Upper lobe of left lung (tissue), 4 donors: Measurements from ENCODE around the gene CHST6.

Source experiments
- POLR2A ChIP-seq, 4 donors: fragments of 450-650 bp; IDR thresholded peaks; one replicate each; pipeline ENCODE4 v1.5.1; 2016 to 2017; ENCODE audit warnings: antibody characterized with exemption in 4 of 4, mild to moderate bottlenecking in 2 of 4
- POLR2AphosphoS5 ChIP-seq, 2 donors: sonication (generic); formaldehyde crosslinking; IDR thresholded peaks; one replicate each; pipeline ENCODE4 v1.5.1; 2017; ENCODE audit warnings: antibody characterized with exemption in 2 of 2
- TF ChIP-seq, protein P1 (sequence below), 6 experiments: fragments of 450-650 bp in 4 of 6; fragments of 200-600 bp in 2 of 6; sonication (generic) in 2 of 6; IDR thresholded peaks; one replicate each; pipeline ENCODE4 v1.5.1; 2016 to 2019; ENCODE audit warnings: antibody characterized with exemption in 6 of 6

DNA sequence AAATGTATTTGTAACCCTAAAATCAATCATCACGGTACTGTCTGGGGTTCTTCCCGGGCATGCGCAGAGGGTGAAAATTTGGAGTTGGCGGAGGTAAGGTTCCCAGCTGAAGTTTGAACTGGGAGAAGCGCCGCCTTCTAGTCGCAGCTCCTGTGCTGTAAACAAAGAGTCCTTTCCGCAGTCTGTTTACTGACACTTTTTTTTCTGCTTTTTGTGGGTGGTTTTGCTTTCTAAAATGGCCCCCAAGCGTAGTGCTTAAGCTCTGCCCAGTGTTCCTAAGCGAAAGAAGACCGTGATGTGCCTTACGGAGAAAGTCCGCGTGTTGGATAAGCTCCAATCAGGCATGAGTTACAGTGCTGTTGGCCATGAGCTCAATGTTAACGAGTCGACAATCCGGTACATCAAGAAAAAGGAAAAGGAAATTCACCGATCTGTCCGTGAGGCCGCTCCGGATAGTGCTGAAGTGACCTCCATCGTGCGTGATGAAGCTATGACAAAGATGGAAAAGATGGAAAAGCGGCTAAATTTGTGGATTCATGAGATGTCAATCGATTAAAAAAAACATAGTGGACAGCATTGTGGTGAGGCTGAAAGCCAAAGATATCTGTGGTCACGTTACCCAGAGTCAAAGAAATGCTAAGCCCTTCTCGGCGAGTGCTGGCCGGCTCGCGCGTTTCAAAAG is 61.4 kb downstream of the CHST6 start:
- TF ChIP-seq POLR2A (IDR thresholded peaks at IDR 0.05) (peak in 2 of 4 donors; percentile 11 to 53), POLR2AphosphoS5 (IDR thresholded peaks at IDR 0.05) (peak; percentile 45 to 52)
- TF ChIP-seq, protein P1, sequence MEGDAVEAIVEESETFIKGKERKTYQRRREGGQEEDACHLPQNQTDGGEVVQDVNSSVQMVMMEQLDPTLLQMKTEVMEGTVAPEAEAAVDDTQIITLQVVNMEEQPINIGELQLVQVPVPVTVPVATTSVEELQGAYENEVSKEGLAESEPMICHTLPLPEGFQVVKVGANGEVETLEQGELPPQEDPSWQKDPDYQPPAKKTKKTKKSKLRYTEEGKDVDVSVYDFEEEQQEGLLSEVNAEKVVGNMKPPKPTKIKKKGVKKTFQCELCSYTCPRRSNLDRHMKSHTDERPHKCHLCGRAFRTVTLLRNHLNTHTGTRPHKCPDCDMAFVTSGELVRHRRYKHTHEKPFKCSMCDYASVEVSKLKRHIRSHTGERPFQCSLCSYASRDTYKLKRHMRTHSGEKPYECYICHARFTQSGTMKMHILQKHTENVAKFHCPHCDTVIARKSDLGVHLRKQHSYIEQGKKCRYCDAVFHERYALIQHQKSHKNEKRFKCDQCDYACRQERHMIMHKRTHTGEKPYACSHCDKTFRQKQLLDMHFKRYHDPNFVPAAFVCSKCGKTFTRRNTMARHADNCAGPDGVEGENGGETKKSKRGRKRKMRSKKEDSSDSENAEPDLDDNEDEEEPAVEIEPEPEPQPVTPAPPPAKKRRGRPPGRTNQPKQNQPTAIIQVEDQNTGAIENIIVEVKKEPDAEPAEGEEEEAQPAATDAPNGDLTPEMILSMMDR (IDR thresholded peaks at IDR 0.05): peak in 1 of 6 experiments; percentile 14
